ENCODE measurements around the gene PMF1. TPM values are rescaled to one million over a fixed set of nuclear protein-coding genes. Genes with fewer than 3 reads are reported as not detected.

The PMF1 gene
- total RNA-seq, 1 experiment from 2014 or later = 40.1 TPM

DNA sequence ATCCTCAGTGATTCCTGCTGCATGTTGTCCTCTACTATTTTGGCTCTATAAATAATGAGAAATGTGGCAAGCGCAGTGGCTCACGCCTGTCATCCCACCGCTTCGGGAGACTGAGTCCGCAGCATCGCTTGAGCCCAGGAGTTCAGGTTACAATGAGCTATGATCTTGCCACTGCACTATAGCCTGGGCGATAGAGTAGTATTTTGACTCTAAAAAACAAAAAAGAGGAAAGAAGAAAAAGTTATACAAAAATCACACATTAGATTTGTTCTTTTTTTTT is 19.7 kb upstream of the PMF1 start:
- Histone ChIP-seq H3K4me1 (ENCODE audit: low read length) (peaks cover 27% of the 10 kb centered on the region), H3K9ac (ENCODE audit: low read length) (peak overlapping the region; percentile 76), H3K4me3 (ENCODE audit: low read length) (peak overlapping the region; percentile 66), H3K27me3 (ENCODE audit: low read length) (no peaks in the 10 kb centered on the region), H4K20me1 (ENCODE audit: insufficient read depth, low read depth, low read length) (peaks cover 9% of the 10 kb centered on the region; the same call in 1 of the 2 replicates), H2AFZ (ENCODE audit: low read length) (peak overlapping the region; percentile 30; the same call in 1 of the 2 replicates), H3K9me2 (replicated peaks; ENCODE audit: insufficient read depth, low read length) (no peaks in the 10 kb centered on the region), H3K27ac (ENCODE audit: low read length) (peak overlapping the region; percentile 73), H3K79me2 (ENCODE audit: low read length) (peaks cover 40% of the 10 kb centered on the region), H3K4me2 (ENCODE audit: low read depth, low read length, poor library complexity, severe bottlenecking) (peak overlapping the region; percentile 67), H3K36me3 (ENCODE audit: insufficient read depth, low read length) (peaks cover 10% of the 10 kb centered on the region; the same call in 1 of the 2 replicates), H3K9me3 (ENCODE audit: low read length) (no peaks in the 10 kb centered on the region)
- DNase-seq = no peak

DNA sequence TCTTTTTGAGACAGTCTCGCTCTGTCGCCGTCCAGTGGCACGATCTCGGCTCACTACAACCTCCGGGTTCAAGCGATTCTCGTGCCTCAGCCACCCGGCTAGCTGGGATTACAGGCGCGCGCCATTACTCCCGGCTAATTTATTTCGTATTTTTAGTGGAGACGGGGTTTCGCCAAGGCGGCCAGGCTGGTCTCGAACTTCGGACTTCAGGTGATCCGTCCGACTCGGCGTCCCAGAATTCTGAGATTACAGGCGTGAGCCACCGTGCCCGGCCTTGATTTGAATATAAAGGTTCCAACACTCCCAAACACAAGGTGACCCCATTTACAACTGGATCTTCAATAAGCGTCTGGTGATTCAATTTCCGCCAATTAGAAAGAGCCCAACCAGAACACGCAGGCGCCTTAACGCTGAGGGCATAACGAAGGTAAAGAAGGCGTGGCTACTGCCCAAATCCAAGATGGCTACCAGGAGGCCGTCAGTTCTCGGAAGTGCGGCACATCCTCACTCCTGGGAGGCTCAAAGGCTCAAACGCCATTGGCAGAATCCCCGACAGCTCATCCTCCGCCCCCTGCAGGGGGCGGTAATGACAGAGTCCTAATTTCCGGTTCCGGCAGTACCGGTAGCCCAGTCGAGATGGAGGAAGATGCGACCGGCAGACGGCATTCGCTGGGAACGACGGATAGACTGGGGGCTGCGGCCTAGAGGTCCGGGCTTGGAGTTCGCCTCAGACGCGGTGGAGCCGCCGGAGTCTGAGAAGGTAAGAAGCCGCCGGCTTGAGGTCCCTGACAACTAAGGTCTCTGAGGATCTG is 19.1 kb upstream of the PMF1 start, which contains the start of gene SLC25A44:
TSS of gene SLC25A44 (plus strand) at position 617 of the 812 bp plus-strand sequence. CDS start 5,744 bp downstream, outside the sequence.
- Histone ChIP-seq H3K9ac (ENCODE audit: low read length) (peak within 1 kb of the TSS; percentile 89), H3K79me2 (ENCODE audit: low read length) (peaks cover 46% of the 10 kb centered on the region), H3K9me2 (replicated peaks; ENCODE audit: insufficient read depth, low read length) (no peaks in the 10 kb centered on the region), H3K27ac (ENCODE audit: low read length) (peak within 1 kb of the TSS; percentile 73), H3K36me3 (ENCODE audit: insufficient read depth, low read length) (peaks cover 10% of the 10 kb centered on the region; the same call in 1 of the 2 replicates), H3K4me2 (ENCODE audit: low read depth, low read length, poor library complexity, severe bottlenecking) (peak within 1 kb of the TSS; percentile 87), H3K4me1 (ENCODE audit: low read length) (peaks cover 27% of the 10 kb centered on the region), H4K20me1 (ENCODE audit: insufficient read depth, low read depth, low read length) (peaks cover 9% of the 10 kb centered on the region; the same call in 1 of the 2 replicates), H3K27me3 (ENCODE audit: low read length) (no peaks in the 10 kb centered on the region), H3K4me3 (ENCODE audit: low read length) (peak within 1 kb of the TSS; percentile 93), H2AFZ (ENCODE audit: low read length) (peak within 1 kb of the TSS; percentile 30; the same call in 1 of the 2 replicates), H3K9me3 (ENCODE audit: low read length) (no peaks in the 10 kb centered on the region)
- peak; percentile 100 for DNase-seq

GRCh38 chr1:156194300-156194652 is 18.5 kb upstream of the PMF1 start:
- Histone ChIP-seq H3K9ac (ENCODE audit: low read length) (peak overlapping the region; percentile 89), H3K79me2 (ENCODE audit: low read length) (peaks cover 52% of the 10 kb centered on the region), H3K27ac (ENCODE audit: low read length) (no peak overlapping the region), H3K9me3 (ENCODE audit: low read length) (no peaks in the 10 kb centered on the region), H3K4me3 (ENCODE audit: low read length) (peak overlapping the region; percentile 93), H3K27me3 (ENCODE audit: low read length) (no peaks in the 10 kb centered on the region), H3K36me3 (ENCODE audit: insufficient read depth, low read length) (peaks cover 8% of the 10 kb centered on the region; the same call in 1 of the 2 replicates), H4K20me1 (ENCODE audit: insufficient read depth, low read depth, low read length) (peaks cover 9% of the 10 kb centered on the region; the same call in 1 of the 2 replicates), H3K4me1 (ENCODE audit: low read length) (peaks cover 27% of the 10 kb centered on the region), H3K9me2 (replicated peaks; ENCODE audit: insufficient read depth, low read length) (no peaks in the 10 kb centered on the region), H2AFZ (ENCODE audit: low read length) (no peak overlapping the region), H3K4me2 (ENCODE audit: low read depth, low read length, poor library complexity, severe bottlenecking) (peak overlapping the region; percentile 87)
- DNase-seq = no peak

GRCh38 chr1:156195853-156196252 is 17.0 kb upstream of the PMF1 start:
- H3K4me1 ChIP-seq (ENCODE audit: low read length) = peaks cover 27% of the 10 kb centered on the region
- H3K27ac ChIP-seq (ENCODE audit: low read length) = no peak overlapping the region
- H3K4me3 ChIP-seq (ENCODE audit: low read length) = peak overlapping the region; percentile 93; the same call in 1 of the 2 replicates
- peak; percentile 55 for DNase-seq
- peak overlapping the region; percentile 87 for H3K4me2 ChIP-seq (ENCODE audit: low read depth, low read length, poor library complexity, severe bottlenecking)
- H2AFZ ChIP-seq (ENCODE audit: low read length) = no peak overlapping the region
- H3K9me3 ChIP-seq (ENCODE audit: low read length) = no peaks in the 10 kb centered on the region
- H4K20me1 ChIP-seq (ENCODE audit: insufficient read depth, low read depth, low read length) = peaks cover 9% of the 10 kb centered on the region; the same call in 1 of the 2 replicates
- no peaks in the 10 kb centered on the region for H3K9me2 ChIP-seq (replicated peaks; ENCODE audit: insufficient read depth, low read length)
- H3K36me3 ChIP-seq (ENCODE audit: insufficient read depth, low read length) = peaks cover 13% of the 10 kb centered on the region; the same call in 1 of the 2 replicates
- H3K9ac ChIP-seq (ENCODE audit: low read length) = peak overlapping the region; percentile 23
- H3K27me3 ChIP-seq (ENCODE audit: low read length) = no peaks in the 10 kb centered on the region
- H3K79me2 ChIP-seq (ENCODE audit: low read length) = peaks cover 67% of the 10 kb centered on the region

GRCh38 chr1:156196445-156196844 is 16.4 kb upstream of the PMF1 start:
- Histone ChIP-seq H3K4me2 (ENCODE audit: low read depth, low read length, poor library complexity, severe bottlenecking) (peak overlapping the region; percentile 87), H3K9me3 (ENCODE audit: low read length) (no peaks in the 10 kb centered on the region), H3K4me1 (ENCODE audit: low read length) (peaks cover 31% of the 10 kb centered on the region), H3K4me3 (ENCODE audit: low read length) (no peak overlapping the region), H4K20me1 (ENCODE audit: insufficient read depth, low read depth, low read length) (peaks cover 9% of the 10 kb centered on the region; the same call in 1 of the 2 replicates), H2AFZ (ENCODE audit: low read length) (no peak overlapping the region), H3K27me3 (ENCODE audit: low read length) (no peaks in the 10 kb centered on the region), H3K27ac (ENCODE audit: low read length) (no peak overlapping the region), H3K9ac (ENCODE audit: low read length) (no peak overlapping the region), H3K9me2 (replicated peaks; ENCODE audit: insufficient read depth, low read length) (no peaks in the 10 kb centered on the region), H3K36me3 (ENCODE audit: insufficient read depth, low read length) (peaks cover 17% of the 10 kb centered on the region; the same call in 1 of the 2 replicates), H3K79me2 (ENCODE audit: low read length) (peaks cover 73% of the 10 kb centered on the region)
- DNase-seq = no peak

DNA sequence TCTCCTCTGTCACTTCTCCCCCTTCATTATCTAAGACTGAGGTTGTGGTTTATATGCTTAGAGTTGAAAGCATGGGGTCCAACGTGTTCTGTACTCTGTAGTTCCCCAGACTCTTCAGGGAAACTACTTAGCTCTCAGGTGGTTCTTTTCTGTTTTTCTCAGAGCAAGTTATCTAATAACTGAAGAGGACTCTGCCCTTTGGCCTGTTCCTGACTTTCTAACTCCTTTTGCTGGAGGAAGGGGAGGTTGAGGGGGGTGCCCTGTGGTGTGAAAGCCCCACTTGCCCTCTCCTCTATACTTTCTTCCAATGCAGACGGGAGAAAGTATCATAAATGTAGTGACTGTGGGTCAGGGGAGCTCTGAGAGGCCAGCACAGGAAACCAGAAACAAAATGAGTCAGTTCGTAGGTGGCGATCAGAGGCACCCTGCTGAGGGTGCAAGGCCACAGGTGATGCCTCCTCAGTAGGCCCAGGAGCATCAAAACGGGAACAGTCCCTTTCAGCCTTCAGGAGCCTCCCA is 13.9 kb upstream of the PMF1 start:
- Histone ChIP-seq H3K36me3 (ENCODE audit: insufficient read depth, low read length) (peaks cover 31% of the 10 kb centered on the region; the same call in 1 of the 2 replicates), H3K4me2 (ENCODE audit: low read depth, low read length, poor library complexity, severe bottlenecking) (no peak overlapping the region), H3K27me3 (ENCODE audit: low read length) (no peaks in the 10 kb centered on the region), H3K27ac (ENCODE audit: low read length) (no peak overlapping the region), H3K9me2 (replicated peaks; ENCODE audit: insufficient read depth, low read length) (no peaks in the 10 kb centered on the region), H3K9me3 (ENCODE audit: low read length) (no peaks in the 10 kb centered on the region), H2AFZ (ENCODE audit: low read length) (no peak overlapping the region), H3K4me1 (ENCODE audit: low read length) (peaks cover 24% of the 10 kb centered on the region), H3K9ac (ENCODE audit: low read length) (no peak overlapping the region), H4K20me1 (ENCODE audit: insufficient read depth, low read depth, low read length) (peaks cover 9% of the 10 kb centered on the region; the same call in 1 of the 2 replicates), H3K4me3 (ENCODE audit: low read length) (no peak overlapping the region), H3K79me2 (ENCODE audit: low read length) (peaks cover 93% of the 10 kb centered on the region)
- DNase-seq = no peak

DNA sequence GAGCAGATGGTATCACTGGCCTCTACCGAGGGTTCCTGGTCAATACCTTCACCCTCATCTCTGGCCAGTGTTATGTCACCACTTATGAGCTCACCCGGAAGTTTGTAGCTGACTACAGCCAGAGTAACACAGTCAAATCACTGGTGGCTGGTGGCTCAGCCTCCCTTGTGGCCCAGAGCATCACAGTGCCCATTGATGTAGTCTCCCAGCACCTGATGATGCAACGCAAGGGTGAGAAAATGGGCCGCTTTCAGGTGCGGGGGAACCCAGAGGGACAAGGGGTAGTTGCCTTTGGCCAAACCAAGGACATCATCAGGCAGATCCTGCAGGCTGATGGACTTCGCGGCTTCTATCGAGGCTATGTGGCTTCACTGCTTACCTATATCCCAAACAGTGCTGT is 12.8 kb upstream of the PMF1 start:
- no peak overlapping the region for H2AFZ ChIP-seq (ENCODE audit: low read length)
- H3K9me2 ChIP-seq (replicated peaks; ENCODE audit: insufficient read depth, low read length) = no peaks in the 10 kb centered on the region
- H3K9ac ChIP-seq (ENCODE audit: low read length) = no peak overlapping the region
- no peak overlapping the region for H3K27ac ChIP-seq (ENCODE audit: low read length)
- no peak for DNase-seq
- no peaks in the 10 kb centered on the region for H4K20me1 ChIP-seq (ENCODE audit: insufficient read depth, low read depth, low read length)
- H3K4me3 ChIP-seq (ENCODE audit: low read length) = no peak overlapping the region
- H3K27me3 ChIP-seq (ENCODE audit: low read length) = no peaks in the 10 kb centered on the region
- H3K4me2 ChIP-seq (ENCODE audit: low read depth, low read length, poor library complexity, severe bottlenecking) = no peak overlapping the region
- H3K79me2 ChIP-seq (ENCODE audit: low read length) = peaks cover 89% of the 10 kb centered on the region
- H3K9me3 ChIP-seq (ENCODE audit: low read length) = no peaks in the 10 kb centered on the region
- peaks cover 31% of the 10 kb centered on the region; the same call in 1 of the 2 replicates for H3K36me3 ChIP-seq (ENCODE audit: insufficient read depth, low read length)
- H3K4me1 ChIP-seq (ENCODE audit: low read length) = peaks cover 19% of the 10 kb centered on the region

- Histone ChIP-seq H3K36me3 (ENCODE audit: insufficient read depth, low read length) (peaks cover 33% of the 10 kb centered on the region; the same call in 1 of the 2 replicates), H2AFZ (ENCODE audit: low read length) (no peak overlapping the region), H3K27ac (ENCODE audit: low read length) (no peak overlapping the region), H3K9me3 (ENCODE audit: low read length) (no peaks in the 10 kb centered on the region), H3K27me3 (ENCODE audit: low read length) (no peaks in the 10 kb centered on the region), H3K4me3 (ENCODE audit: low read length) (no peak overlapping the region), H4K20me1 (ENCODE audit: insufficient read depth, low read depth, low read length) (no peaks in the 10 kb centered on the region), H3K9me2 (replicated peaks; ENCODE audit: insufficient read depth, low read length) (no peaks in the 10 kb centered on the region), H3K4me1 (ENCODE audit: low read length) (peaks cover 3% of the 10 kb centered on the region; the same call in 1 of the 2 replicates), H3K79me2 (ENCODE audit: low read length) (peaks cover 72% of the 10 kb centered on the region), H3K4me2 (ENCODE audit: low read depth, low read length, poor library complexity, severe bottlenecking) (no peak overlapping the region), H3K9ac (ENCODE audit: low read length) (no peak overlapping the region)
- no peak for DNase-seq
Observed at GRCh38 chr1:156203331-156203730, 9.5 kb upstream of the PMF1 start.

Data from Karpas-422 (cell line).